Measurements from ENCODE around the gene FIBCD1.

The FIBCD1 gene

GRCh38 chr9:130854835-130855234 lies 84.2 kb downstream of the FIBCD1 start:
- no peak for DNase-seq

DNA sequence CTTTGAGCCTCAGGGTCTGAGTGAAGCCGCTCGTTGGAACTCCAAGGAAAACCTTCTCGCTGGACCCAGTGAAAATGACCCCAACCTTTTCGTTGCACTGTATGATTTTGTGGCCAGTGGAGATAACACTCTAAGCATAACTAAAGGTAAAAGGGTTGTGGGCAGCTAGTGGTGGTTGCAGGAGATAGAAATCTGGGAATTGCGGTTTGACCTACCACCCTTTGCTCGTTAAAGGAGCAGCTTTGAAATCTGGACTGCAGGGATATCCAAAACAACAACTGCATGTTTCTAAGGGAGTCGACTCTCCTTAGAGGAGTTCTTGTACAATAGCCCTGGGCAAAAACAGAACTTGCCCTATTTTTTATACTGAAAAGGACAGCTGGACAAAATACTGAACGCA lies 85.0 kb downstream of the FIBCD1 start:
- no peak for DNase-seq

DNA sequence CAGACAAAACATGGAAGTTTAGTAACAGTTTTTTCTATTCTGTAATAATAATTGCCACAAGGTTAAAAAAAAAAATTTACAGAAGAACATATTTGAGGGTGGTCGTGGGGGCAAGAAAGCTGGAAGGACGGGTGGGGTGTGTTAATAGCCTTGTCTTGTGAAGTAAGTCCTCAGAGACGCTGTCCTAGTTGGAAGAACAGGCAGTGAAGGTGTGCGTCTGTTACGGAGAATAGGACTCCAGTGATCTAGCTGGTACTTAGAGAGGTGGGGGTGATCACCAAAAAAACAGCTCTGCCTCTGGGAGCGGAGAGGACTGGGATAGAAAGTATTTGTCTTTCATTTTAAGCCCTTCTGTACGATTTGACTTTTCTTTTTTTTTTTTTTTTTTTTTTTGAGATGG lies 86.2 kb downstream of the FIBCD1 start:
- no peak for DNase-seq
